Colonic mucosa (tissue), 4 donors: ENCODE results near the gene DOCK2. TPM values are rescaled to one million over a fixed set of nuclear protein-coding genes. Genes with fewer than 3 reads are reported as not detected.

Source experiments
- DNase-seq: peaks from one replicate; pipeline ENCODE4 v3.0.0-alpha.2; 2020
- H3K27ac ChIP-seq: fragments of 200-600 bp; one replicate; pipeline ENCODE4 v1.8.0; 2021
- H3K27me3 ChIP-seq: fragments of 200-600 bp; one replicate; pipeline ENCODE4 v1.8.0; 2021
- H3K36me3 ChIP-seq: fragments of 200-600 bp; one replicate; pipeline ENCODE4 v1.8.0; 2021
- H3K4me1 ChIP-seq: fragments of 200-600 bp; one replicate; pipeline ENCODE4 v1.8.0; 2021; ENCODE audit warnings: mild to moderate bottlenecking
- H3K4me3 ChIP-seq: fragments of 200-600 bp; one replicate; pipeline ENCODE4 v1.8.0; 2021
- H3K9ac ChIP-seq, 2 donors: one replicate each; pipeline ENCODE4 v1.7.0; 2013; ENCODE audit warnings: control low read depth in 2 of 2, low read depth in 2 of 2, low read length in 2 of 2
- H3K9me3 ChIP-seq: fragments of 200-600 bp; one replicate; pipeline ENCODE4 v1.8.0; 2021
- intact Hi-C: fragments of 100-400 bp; cut with DNase I; formaldehyde crosslinking; loops from one replicate; pipeline ENCODE4 v1.14.1; 2022
- total RNA-seq, 2 donors: library from RNA; stranded (reverse); fragmentation: NEBNext Ultra II Directional in 1 of 2; extraction: Animal tissue kit (Norgen Biotek cat#: 25700) in 1 of 2; gene quantifications; one replicate each; pipeline ENCODE4 v1.2.1, GENCODE V29; 2021
- TF ChIP-seq, protein P1 (sequence below): fragments of 200-600 bp; IDR thresholded peaks from one replicate; pipeline ENCODE4 v1.8.0; 2022; ENCODE audit warnings: antibody characterized with exemption, mild to moderate bottlenecking
- donor health status: healthy.
- donor health status: DM: no; HTN: no; CAD: no.
- donor health status: DM: no; HTN: no; CAD: no.

DOCK2 gene
- total RNA-seq, 2 donors from 2014 or later = 4.8 to 6.0 TPM

DNA sequence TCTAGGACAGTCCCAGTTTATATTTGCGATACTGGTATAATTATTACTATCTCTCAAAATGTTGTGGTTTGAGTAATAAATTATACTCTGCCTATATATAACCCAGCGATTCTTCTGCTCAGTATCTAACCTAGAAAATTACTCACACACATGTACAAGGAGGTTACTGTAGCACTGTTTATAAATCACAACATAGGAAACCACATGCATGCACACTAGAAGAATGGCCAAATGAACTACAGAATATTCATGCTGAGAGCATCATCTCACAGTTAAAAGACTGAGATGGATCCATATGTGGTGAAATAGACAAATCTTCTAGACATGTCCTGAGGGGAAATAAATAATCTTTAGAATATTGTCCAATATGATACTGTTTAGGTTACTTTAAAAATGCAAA, 281.2 kb downstream of the DOCK2 start:
- intact Hi-C loops = no loop called here
- TF ChIP-seq, protein P1, sequence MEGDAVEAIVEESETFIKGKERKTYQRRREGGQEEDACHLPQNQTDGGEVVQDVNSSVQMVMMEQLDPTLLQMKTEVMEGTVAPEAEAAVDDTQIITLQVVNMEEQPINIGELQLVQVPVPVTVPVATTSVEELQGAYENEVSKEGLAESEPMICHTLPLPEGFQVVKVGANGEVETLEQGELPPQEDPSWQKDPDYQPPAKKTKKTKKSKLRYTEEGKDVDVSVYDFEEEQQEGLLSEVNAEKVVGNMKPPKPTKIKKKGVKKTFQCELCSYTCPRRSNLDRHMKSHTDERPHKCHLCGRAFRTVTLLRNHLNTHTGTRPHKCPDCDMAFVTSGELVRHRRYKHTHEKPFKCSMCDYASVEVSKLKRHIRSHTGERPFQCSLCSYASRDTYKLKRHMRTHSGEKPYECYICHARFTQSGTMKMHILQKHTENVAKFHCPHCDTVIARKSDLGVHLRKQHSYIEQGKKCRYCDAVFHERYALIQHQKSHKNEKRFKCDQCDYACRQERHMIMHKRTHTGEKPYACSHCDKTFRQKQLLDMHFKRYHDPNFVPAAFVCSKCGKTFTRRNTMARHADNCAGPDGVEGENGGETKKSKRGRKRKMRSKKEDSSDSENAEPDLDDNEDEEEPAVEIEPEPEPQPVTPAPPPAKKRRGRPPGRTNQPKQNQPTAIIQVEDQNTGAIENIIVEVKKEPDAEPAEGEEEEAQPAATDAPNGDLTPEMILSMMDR = no peak
- Histone ChIP-seq H3K36me3 (no peaks in the 10 kb centered on the region), H3K9ac (no peak overlapping the region), H3K27ac (no peak overlapping the region), H3K9me3 (no peaks in the 10 kb centered on the region), H3K27me3 (no peaks in the 10 kb centered on the region), H3K4me3 (no peak overlapping the region), H3K4me1 (no peaks in the 10 kb centered on the region)
- DNase-seq = no peak

DNA sequence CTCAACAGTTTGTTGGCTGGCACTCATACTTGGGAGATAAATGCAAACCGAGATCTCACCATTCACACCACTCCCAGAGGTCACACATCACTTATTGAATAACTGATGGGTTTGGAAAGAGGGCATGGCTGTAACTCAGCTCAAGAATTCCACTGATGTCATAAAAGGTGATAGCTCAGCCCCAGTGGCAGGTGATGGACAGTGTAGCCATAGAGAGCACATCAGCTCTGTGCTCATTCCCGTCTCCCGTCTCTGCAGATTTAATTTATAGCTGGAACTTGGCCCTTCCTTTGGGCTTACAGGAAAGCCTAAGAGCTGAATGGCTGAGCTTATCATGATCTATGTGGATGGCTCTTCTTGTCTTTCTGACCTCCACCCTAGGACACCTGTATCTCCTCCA, 283.4 kb downstream of the DOCK2 start:
- Histone ChIP-seq H3K9me3 (no peaks in the 10 kb centered on the region), H3K27me3 (no peaks in the 10 kb centered on the region), H3K27ac (no peak overlapping the region), H3K4me3 (no peak overlapping the region), H3K9ac (no peak overlapping the region), H3K36me3 (no peaks in the 10 kb centered on the region), H3K4me1 (no peaks in the 10 kb centered on the region)
- TF ChIP-seq, protein P1 = no peak
- intact Hi-C loops = no loop called here
- DNase-seq = no peak

DNA sequence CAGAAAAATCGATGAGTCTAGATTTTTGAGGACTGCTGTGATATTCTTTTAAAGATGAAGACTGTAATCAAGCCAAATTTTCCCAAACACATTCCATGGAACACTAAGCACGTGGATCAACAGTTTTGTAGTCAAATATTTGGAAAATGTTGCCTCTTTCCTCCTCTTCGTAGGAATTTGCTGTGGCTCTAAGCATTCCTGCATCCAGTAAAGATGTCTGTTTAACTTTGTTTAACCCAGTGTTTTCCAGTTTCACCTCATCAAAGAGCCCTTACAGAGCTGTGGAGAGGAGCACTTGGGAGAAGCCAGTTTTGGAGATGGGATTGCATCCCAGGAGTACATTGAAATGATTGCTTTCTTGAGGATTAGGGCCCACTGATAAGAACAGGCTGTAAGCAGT, 284.3 kb downstream of the DOCK2 start:
- no peaks in the 10 kb centered on the region for H3K36me3 ChIP-seq
- no peak overlapping the region for H3K4me3 ChIP-seq
- H3K27me3 ChIP-seq = no peaks in the 10 kb centered on the region
- intact Hi-C loops = no loop called here
- H3K9ac ChIP-seq = no peak overlapping the region
- TF ChIP-seq, protein P1 = no peak
- no peaks in the 10 kb centered on the region for H3K4me1 ChIP-seq
- no peak overlapping the region for H3K27ac ChIP-seq
- no peaks in the 10 kb centered on the region for H3K9me3 ChIP-seq
- no peak for DNase-seq

DNA sequence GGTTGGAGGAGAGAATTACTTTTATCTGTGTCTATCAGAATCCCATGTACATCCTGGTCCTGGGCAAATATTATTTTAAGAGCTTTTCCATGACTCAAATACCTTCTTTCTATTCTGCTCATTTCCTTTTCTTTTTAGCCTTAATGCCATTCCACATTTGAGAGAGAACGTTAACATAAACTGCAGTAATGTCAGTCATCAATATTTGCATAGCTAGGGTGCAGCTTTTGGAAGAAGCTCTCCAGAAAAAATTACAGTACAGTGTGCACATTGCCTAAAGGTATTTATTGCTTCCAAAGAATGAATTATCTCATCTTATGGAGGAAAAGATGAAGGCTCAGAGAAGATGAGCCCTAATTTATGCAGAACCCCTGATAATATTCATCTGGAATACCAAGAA, 284.9 kb downstream of the DOCK2 start:
- intact Hi-C loops = no loop called here
- Histone ChIP-seq H3K27ac (no peak overlapping the region), H3K36me3 (no peaks in the 10 kb centered on the region), H3K4me1 (no peaks in the 10 kb centered on the region), H3K27me3 (no peaks in the 10 kb centered on the region), H3K4me3 (no peak overlapping the region), H3K9ac (no peak overlapping the region), H3K9me3 (no peaks in the 10 kb centered on the region)
- DNase-seq = no peak
- TF ChIP-seq, protein P1 = no peak

DNA sequence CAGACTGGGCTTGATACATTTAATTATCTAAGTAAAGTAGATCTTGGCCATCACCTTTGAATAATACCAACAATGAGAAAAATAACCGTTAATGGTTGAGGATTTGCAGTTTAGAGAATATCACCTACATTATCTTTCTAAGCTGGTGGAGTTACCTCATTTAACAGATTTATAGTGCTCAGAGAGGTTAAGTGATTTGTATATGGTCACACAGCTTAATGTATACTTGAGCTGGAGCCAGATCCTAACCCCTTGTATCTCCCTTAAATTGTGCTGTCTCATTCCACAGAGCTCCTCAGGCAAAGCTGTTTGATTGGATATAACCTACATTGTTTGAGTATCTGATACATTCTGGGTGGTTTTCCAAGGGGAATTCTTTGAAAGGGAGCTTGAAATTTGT, 285.4 kb downstream of the DOCK2 start:
- intact Hi-C loops = no loop called here
- H3K9ac ChIP-seq = no peak overlapping the region
- H3K4me1 ChIP-seq = no peaks in the 10 kb centered on the region
- no peak overlapping the region for H3K27ac ChIP-seq
- no peaks in the 10 kb centered on the region for H3K9me3 ChIP-seq
- DNase-seq = no peak
- H3K36me3 ChIP-seq = no peaks in the 10 kb centered on the region
- TF ChIP-seq, protein P1 = no peak
- no peak overlapping the region for H3K4me3 ChIP-seq
- H3K27me3 ChIP-seq = no peaks in the 10 kb centered on the region

DNA sequence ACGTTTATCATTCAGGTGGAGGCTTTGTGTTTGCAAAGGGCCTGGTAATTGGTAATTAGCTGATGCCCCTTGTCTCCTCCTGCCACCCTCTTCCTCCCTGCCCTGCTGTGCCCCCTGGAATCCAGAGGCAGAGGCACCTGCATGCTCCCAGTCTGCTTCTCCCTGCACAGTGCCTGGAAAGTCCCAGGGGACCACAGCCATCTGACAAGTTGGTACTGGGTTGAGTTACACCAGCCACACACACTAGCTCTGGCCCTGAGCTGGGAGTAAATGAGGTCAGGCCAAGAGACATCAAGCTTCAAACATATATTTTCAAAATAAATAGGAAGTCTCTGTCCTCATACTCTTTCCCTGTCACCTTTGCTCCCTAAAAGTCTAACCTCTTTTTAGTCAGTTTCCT, 286.9 kb downstream of the DOCK2 start:
- no peaks in the 10 kb centered on the region for H3K27me3 ChIP-seq
- no peak overlapping the region for H3K27ac ChIP-seq
- TF ChIP-seq, protein P1 = no peak
- no peaks in the 10 kb centered on the region for H3K9me3 ChIP-seq
- no peaks in the 10 kb centered on the region for H3K4me1 ChIP-seq
- no peak overlapping the region for H3K4me3 ChIP-seq
- no peak overlapping the region for H3K9ac ChIP-seq
- no peaks in the 10 kb centered on the region for H3K36me3 ChIP-seq
- intact Hi-C loops = no loop called here
- DNase-seq = no peak
